Measurements from ENCODE around the gene FANCI.

GRCh38 chr15:89244574-89244903 lies 760 bp downstream of the FANCI start:
- TF ChIP-seq CTCF (IDR thresholded peaks at IDR 0.05), result no peak
- no peak for TF ChIP-seq EP300 (IDR thresholded peaks at IDR 0.05)
- TF ChIP-seq POLR2A (IDR thresholded peaks at IDR 0.05), result no peak
